ENCODE measurements around the gene IGHMBP2. TPM values are rescaled to one million over a fixed set of nuclear protein-coding genes. Genes with fewer than 3 reads are reported as not detected.
"Not testable (repeated sequence)": the region's sequence is repeated elsewhere in the genome, so short reads cannot be mapped to it uniquely, and the experiment has no call there.

The IGHMBP2 gene
- 10 to 100 TPM; 21.1 to 24.9 TPM for total RNA-seq

DNA sequence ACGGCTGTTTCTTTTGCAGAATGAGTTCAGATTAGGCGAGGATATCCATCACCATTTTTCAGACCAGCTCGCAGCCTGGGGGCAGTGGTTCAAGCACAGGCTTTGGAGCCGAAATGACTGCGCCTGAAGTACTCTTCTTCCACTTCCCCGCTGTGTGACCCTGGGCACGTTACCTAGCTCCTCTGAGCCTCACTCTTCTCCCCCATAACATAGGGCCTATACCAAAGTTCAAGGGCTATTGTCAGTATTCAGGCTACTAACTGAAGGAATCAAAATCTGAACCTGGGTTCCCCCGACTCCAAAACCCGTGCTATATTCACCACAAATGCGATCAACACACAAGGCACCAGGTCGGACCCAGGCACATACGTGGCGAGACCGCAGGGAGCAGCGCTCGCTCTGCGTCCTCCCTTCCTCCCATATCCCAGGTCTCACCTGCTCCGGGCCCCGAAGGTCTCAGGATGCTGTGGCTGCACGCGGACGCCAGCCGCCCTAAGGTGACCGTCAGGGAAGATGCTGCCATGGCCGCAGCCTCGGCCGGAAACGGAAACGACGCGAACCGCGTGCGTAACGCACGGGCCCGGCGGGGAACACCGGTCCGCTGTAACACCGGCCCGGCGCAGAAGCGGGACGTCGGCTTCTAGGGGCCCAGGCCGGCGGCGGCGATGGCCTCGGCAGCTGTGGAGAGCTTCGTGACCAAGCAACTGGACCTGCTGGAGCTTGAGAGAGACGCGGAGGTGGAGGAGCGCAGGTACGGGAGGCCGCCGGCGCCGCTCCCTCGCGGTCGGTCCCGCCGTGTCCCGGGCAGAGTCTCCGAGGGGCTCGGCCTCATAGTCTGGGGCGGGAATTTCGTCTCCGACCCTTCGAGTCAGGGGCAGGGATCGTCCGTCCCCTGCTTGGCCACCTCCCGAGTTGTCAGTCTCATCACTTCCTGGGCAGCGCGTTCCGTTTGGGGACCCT lies at the start of gene IGHMBP2, which contains the start of gene MRPL21:
Gene IGHMBP2 (plus strand): TSS at position 604 of the 960 bp plus-strand sequence. CDS start 62 bp downstream, at position 666.
Gene MRPL21 (minus strand): TSS at position 545 of the 960 bp plus-strand sequence. CDS start 22 bp downstream, at position 523.
- Mint-ChIP-seq H3K9me3 (no peaks in the 10 kb centered on the region), H3K27me3 (no peaks in the 10 kb centered on the region), H3K4me3 (peak within 1 kb of the TSS; percentile 96), H3K4me1 (ENCODE audit: low read depth) (peaks cover 28% of the 10 kb centered on the region), H3K36me3 (ENCODE audit: low read depth) (peaks cover 28% of the 10 kb centered on the region), H3K27ac (peak within 1 kb of the TSS; percentile 91)
- TF ChIP-seq CTCF (IDR thresholded peaks at IDR 0.05) = no peak
- peak; percentile 87 for DNase-seq
- POLR2A ChIA-PET = interaction anchor here (0.7 to 1.4 kb wide), 4 partner anchors 25 to 178 kb away, joined by 3 read pairs; no protein-coding TSS in a partner anchor
- ATAC-seq = peak; percentile 95
- CTCF ChIA-PET = interaction anchor here (1.0 to 1.3 kb wide), 2 partner anchors 10 to 186 kb away, joined by 3 read pairs; no protein-coding TSS in a partner anchor
- intact Hi-C loops (cut with micrococcal nuclease) = no loop called here

GRCh38 chr11:68854273-68854958 lies 49.3 kb upstream of the IGHMBP2 start:
- ChIA-PET CTCF (interaction anchor here (1.7 kb wide), 1 partner anchor 10 kb away, joined by 7 read pairs; no protein-coding TSS in a partner anchor), POLR2A (interaction anchor here (1.2 to 1.5 kb wide), 2 partner anchors 10 to 16 kb away, joined by 4 read pairs; no protein-coding TSS in a partner anchor)
- no peaks in the 10 kb centered on the region for H3K36me3 Mint-ChIP-seq (ENCODE audit: low read depth)
- ATAC-seq (no peak), DNase-seq (no peak)
- H3K27me3 Mint-ChIP-seq = peaks cover 29% of the 10 kb centered on the region
- TF ChIP-seq CTCF (IDR thresholded peaks at IDR 0.05) = no peak
- peaks cover 4% of the 10 kb centered on the region for H3K9me3 Mint-ChIP-seq
- no peak overlapping the region for H3K27ac Mint-ChIP-seq
- peaks cover 2% of the 10 kb centered on the region for H3K4me1 Mint-ChIP-seq (ENCODE audit: low read depth)
- intact Hi-C loops (cut with micrococcal nuclease) = no loop called here
- no peak overlapping the region for H3K4me3 Mint-ChIP-seq

- POLR2A ChIA-PET = interaction anchor here (1.2 to 1.5 kb wide), 2 partner anchors 11 to 17 kb away, joined by 4 read pairs; no protein-coding TSS in a partner anchor
- TF ChIP-seq CTCF (IDR thresholded peaks at IDR 0.05) = no peak
- intact Hi-C loops (cut with micrococcal nuclease) = no loop called here
- Mint-ChIP-seq H3K4me3 (peak overlapping the region; percentile 47), H3K9me3 (peaks cover 4% of the 10 kb centered on the region), H3K4me1 (ENCODE audit: low read depth) (peaks cover 2% of the 10 kb centered on the region), H3K36me3 (ENCODE audit: low read depth) (no peaks in the 10 kb centered on the region), H3K27ac (no peak overlapping the region), H3K27me3 (peaks cover 29% of the 10 kb centered on the region)
- peak; percentile 45 for ATAC-seq
- DNase-seq = peak; percentile 21
- CTCF ChIA-PET = interaction anchor here (1.7 kb wide), 1 partner anchor 11 kb away, joined by 7 read pairs; no protein-coding TSS in a partner anchor
These were observed 48.3 kb upstream of the IGHMBP2 start for GRCh38 chr11:68855205-68855981.

GRCh38 chr11:68856425-68857030 lies 47.2 kb upstream of the IGHMBP2 start:
- CTCF ChIA-PET = not testable (repeated sequence)

More at GRCh38 chr11:68856425-68857030, 47.2 kb upstream of the IGHMBP2 start:
- H3K27ac Mint-ChIP-seq; H3K4me1 Mint-ChIP-seq (ENCODE audit: low read depth); ATAC-seq; intact Hi-C loops (cut with micrococcal nuclease); H3K9me3 Mint-ChIP-seq; H3K36me3 Mint-ChIP-seq (ENCODE audit: low read depth); H3K4me3 Mint-ChIP-seq; POLR2A ChIA-PET; DNase-seq: not testable (repeated sequence)
- H3K27me3 Mint-ChIP-seq = peaks cover 29% of the 10 kb centered on the region
